Hindlimb muscle (tissue), 1 donor: ENCODE data around the gene FOXL2NB. TPM values are rescaled to one million over a fixed set of nuclear protein-coding genes. Genes with fewer than 3 reads are reported as not detected.
"Not testable (repeated sequence)": the region's sequence is repeated elsewhere in the genome, so short reads cannot be mapped to it uniquely, and the experiment has no call there.

Source experiments
- DNase-seq: peaks from one replicate; pipeline ENCODE4 v3.0.0-alpha.2; 2013
- polyA plus RNA-seq: library from polyadenylated mRNA; unstranded; fragments of 120-200 nt; gene quantifications from one replicate; pipeline ENCODE4 v1.2.1, GENCODE V29; 2013; ENCODE audit not compliant: insufficient read length

Gene FOXL2NB
- 0.08 TPM for polyA plus RNA-seq

- peak; percentile 71 for DNase-seq
These were observed at the start of gene FOXL2NB, which contains the start of gene FOXL2 for GRCh38 chr3:138946663-138947494. Gene FOXL2NB (plus strand): TSS chr3:138947217. CDS start chr3:138947365, 148 bp downstream. Gene FOXL2 (minus strand): TSS chr3:138947137. CDS start chr3:138946722, 415 bp downstream.

GRCh38 chr3:138898301-138898700, 48.7 kb upstream of the FOXL2NB start:
- no peak for DNase-seq

GRCh38 chr3:138898708-138899107, 48.3 kb upstream of the FOXL2NB start:
- DNase-seq: no peak

GRCh38 chr3:138899351-138899991, 47.5 kb upstream of the FOXL2NB start:
- no peak for DNase-seq

- no peak for DNase-seq
These were observed 45.5 kb upstream of the FOXL2NB start for GRCh38 chr3:138901567-138901966.

- no peak for DNase-seq
These were observed 44.8 kb upstream of the FOXL2NB start for GRCh38 chr3:138902171-138902570.

- DNase-seq: no peak
These were observed 39.5 kb upstream of the FOXL2NB start for GRCh38 chr3:138907539-138907938.

- no peak for DNase-seq
These were observed 38.2 kb upstream of the FOXL2NB start for GRCh38 chr3:138908846-138909245.

- DNase-seq: no peak
These were observed 37.1 kb upstream of the FOXL2NB start for GRCh38 chr3:138909904-138910303.

- DNase-seq: no peak
These were observed 35.4 kb upstream of the FOXL2NB start for GRCh38 chr3:138911621-138912020.

- no peak for DNase-seq
These were observed 34.8 kb upstream of the FOXL2NB start for GRCh38 chr3:138912237-138912636.

GRCh38 chr3:138913766-138914165, 33.3 kb upstream of the FOXL2NB start:
- DNase-seq: no peak

- DNase-seq: no peak
These were observed 32.0 kb upstream of the FOXL2NB start for GRCh38 chr3:138914870-138915502.

GRCh38 chr3:138915503-138916498, 31.2 kb upstream of the FOXL2NB start:
- peak; percentile 94 for DNase-seq

- DNase-seq: no peak
These were observed 30.2 kb upstream of the FOXL2NB start for GRCh38 chr3:138916824-138917223.

GRCh38 chr3:138919325-138919724, 27.7 kb upstream of the FOXL2NB start:
- DNase-seq: no peak

GRCh38 chr3:138921316-138922292, 25.4 kb upstream of the FOXL2NB start:
- no peak for DNase-seq

- DNase-seq: not testable (repeated sequence)
These were observed 24.6 kb upstream of the FOXL2NB start for GRCh38 chr3:138922400-138922799.

- DNase-seq: no peak
These were observed 23.5 kb upstream of the FOXL2NB start for GRCh38 chr3:138923531-138923994.

GRCh38 chr3:138928727-138929372, 18.2 kb upstream of the FOXL2NB start:
- DNase-seq: no peak
